ENCODE results near the gene SMPD2. TPM values are rescaled to one million over a fixed set of nuclear protein-coding genes. Genes with fewer than 3 reads are reported as not detected.

Gene SMPD2
- total and polyA plus RNA-seq, 9 of the 15 experiments (the other 6 are each of a cell fraction or from before 2014, with no cell fraction given) = 0.13 to 21.8 (median 18.3) TPM

GRCh38 chr6:109455437-109456110 lies 15.1 kb downstream of the SMPD2 start, which contains the start of gene MICAL1 (continued):
- TF ChIP-seq ILK (tag; IDR thresholded peaks at IDR 0.05; ENCODE audit: borderline replicate concordance, low read depth) (no peak), TAF1 (IDR thresholded peaks at IDR 0.05; ENCODE audit: control insufficient read depth, extremely low read depth, insufficient read depth, low read length, severe bottlenecking) (peak; percentile 2), TCF7 (IDR thresholded peaks at IDR 0.05; ENCODE audit: borderline replicate concordance) (no peak), ZNF592 (IDR thresholded peaks at IDR 0.05) (no peak), EGR1 (conservative IDR thresholded peaks at IDR 0.05) (no peak), SMC3 (conservative IDR thresholded peaks at IDR 0.05; ENCODE audit: insufficient read depth, low read depth, low read length) (no peak), POLR3A (IDR thresholded peaks at IDR 0.05; ENCODE audit: borderline replicate concordance, extremely low read depth, insufficient read depth, insufficient read length) (no peak), E2F6 (IDR thresholded peaks at IDR 0.05; ENCODE audit: borderline replicate concordance in 1 of 2, extremely low read depth in 1 of 2, insufficient read depth in 1 of 2, insufficient read length in 1 of 2, low read depth in 1 of 2, low read length in 1 of 2, poor library complexity in 1 of 2, severe bottlenecking in 1 of 2) (peak in 1 of 2 experiments; percentile 14), ZKSCAN8 (CRISPR knock-in tag; IDR thresholded peaks at IDR 0.05) (no peak), PRDM10 (IDR thresholded peaks at IDR 0.05; ENCODE audit: partially characterized antibody) (peak; percentile 50), LARP7 (IDR thresholded peaks at IDR 0.05) (no peak), ZNF395 (CRISPR knock-in tag; IDR thresholded peaks at IDR 0.05) (no peak), SMAD2 (IDR thresholded peaks at IDR 0.05; ENCODE audit: low read depth, low read length) (no peak), HMBOX1 (IDR thresholded peaks at IDR 0.05) (no peak), MAFF (IDR thresholded peaks at IDR 0.05; ENCODE audit: low read length) (no peak)
